HCT116 (cell line): ENCODE results near the gene WDR72. TPM values are rescaled to one million over a fixed set of nuclear protein-coding genes. Genes with fewer than 3 reads are reported as not detected.

Experiments
- ATAC-seq: fragments of 200-7000 bp; cut with Tn5 transposase; 2 replicates; pipeline ENCODE4 v1.9.1; 2020; ENCODE audit warnings: mild to moderate bottlenecking, moderate library complexity
- BruUV-seq: library from RNA; stranded (reverse); fragments of 400-500 nt; replicated peaks from 2 replicates; lab custom pipeline; 2021; lab: Mats Ljungman, UMichigan
- CTCF ChIA-PET: fragments of 300-600 bp; sonication (Branson Sonifier 250); formaldehyde crosslinking; loops from one replicate; lab custom pipeline; 2021; ENCODE audit warnings: antibody characterized with exemption; lab: Charles Lee
- POLR2A ChIA-PET: fragments of 300-600, 350-600 bp; sonication (Branson Sonifier 250); formaldehyde crosslinking; loops from one replicate; lab custom pipeline; 2021; ENCODE audit warnings: antibody characterized with exemption; lab: Charles Lee
- RAD21 ChIA-PET, 2 experiments: fragments of 300-600 bp; sonication (Branson Sonifier 250); formaldehyde crosslinking; loops; one replicate each; lab custom pipeline; 2023; ENCODE audit warnings: low total read pairs in 2 of 2; ENCODE audit not compliant: uncharacterized antibody in 2 of 2, unreplicated experiment in 2 of 2, low non-redundant PET in 1 of 2; lab: Charles Lee
- DNase-seq: peaks from one replicate; pipeline ENCODE4 v3.0.0-alpha.2; 2010; ENCODE audit warnings: low read depth, low spot score
- H2AFZ ChIP-seq: fragments of 200-600 bp; shearing (Covaris generic), sonication (generic); 2 replicates; pipeline ENCODE4 v1.6.1; 2017; ENCODE audit warnings: low read depth, mixed run types, mixed read lengths, antibody characterized with exemption, low read length; ENCODE audit not compliant: poor library complexity, severe bottlenecking
- H3K27ac ChIP-seq: 2 replicates; pipeline ENCODE4 v1.5.1; 2012; ENCODE audit warnings: low read depth, low read length
- H3K27me3 ChIP-seq: fragments of 200-600 bp; sonication (generic); 2 replicates; pipeline ENCODE4 v1.6.1; 2016; ENCODE audit warnings: mixed run types, low read length, mixed read lengths; ENCODE audit not compliant: insufficient read depth
- H3K36me3 ChIP-seq, 2 experiments: fragments of 200-500 bp in 1 of 2; fragments of 200-600 bp in 1 of 2; sonication (Bioruptor generic) in 1 of 2; sonication (generic) in 1 of 2; 2 replicates each; pipeline versions ENCODE4 v1.5.1 to v1.6.1; 2014 to 2016; ENCODE audit warnings: low read length in 2 of 2, inconsistent platforms in 1 of 2, mixed read lengths in 1 of 2, mixed run types in 1 of 2; ENCODE audit not compliant: insufficient read depth in 2 of 2, control insufficient read depth in 1 of 2
- H3K4me1 ChIP-seq, 2 experiments: fragments of 200-600 bp in 1 of 2; sonication (generic) in 1 of 2; 2 replicates each; pipeline versions ENCODE4 v1.5.1 to v1.6.1; 2012 to 2017; ENCODE audit warnings: low read length in 2 of 2, inconsistent platforms in 1 of 2, mild to moderate bottlenecking in 1 of 2, mixed read lengths in 1 of 2, mixed run types in 1 of 2, moderate library complexity in 1 of 2; ENCODE audit not compliant: insufficient read depth in 2 of 2, control insufficient read depth in 1 of 2
- H3K4me2 ChIP-seq: fragments of 200-600 bp; sonication (generic); 2 replicates; pipeline ENCODE4 v1.6.1; 2017; ENCODE audit warnings: mixed run types, low read length, mixed read lengths
- H3K4me3 ChIP-seq, 2 experiments: fragments of 200-600 bp in 1 of 2; sonication (generic) in 1 of 2; replicated peaks in 1 of 2; 2 replicates each; pipeline ENCODE4 v1.5.1; 2011 to 2016; ENCODE audit warnings: low read length in 2 of 2, control low read depth in 1 of 2, low read depth in 1 of 2, mild to moderate bottlenecking in 1 of 2, mixed read lengths in 1 of 2, mixed run types in 1 of 2
- H3K79me2 ChIP-seq: fragments of 200-600 bp; sonication (generic); 2 replicates; pipeline ENCODE4 v1.6.1; 2017; ENCODE audit warnings: mild to moderate bottlenecking, mixed run types, low read length, moderate library complexity, mixed read lengths; ENCODE audit not compliant: insufficient read depth
- H3K9ac ChIP-seq: fragments of 200-600 bp; sonication (generic); 2 replicates; pipeline ENCODE4 v1.6.1; 2016; ENCODE audit warnings: low read length, mixed read lengths
- H3K9me2 ChIP-seq: fragments of 200-600 bp; sonication (generic), shearing (Covaris generic); 2 replicates; pipeline ENCODE4 v1.6.1; 2017; ENCODE audit warnings: mixed run types, mild to moderate bottlenecking, moderate library complexity; ENCODE audit not compliant: insufficient read depth
- H3K9me3 ChIP-seq, 2 experiments: fragments of 200-500 bp in 1 of 2; fragments of 200-600 bp in 1 of 2; sonication (Bioruptor generic) in 1 of 2; sonication (generic) in 1 of 2; 2 replicates each; pipeline ENCODE4 v1.6.1; 2014 to 2017; ENCODE audit warnings: low read length in 2 of 2, mixed read lengths in 2 of 2, inconsistent platforms in 1 of 2, low read depth in 1 of 2, mild to moderate bottlenecking in 1 of 2, mixed run types in 1 of 2, moderate library complexity in 1 of 2; ENCODE audit not compliant: control insufficient read depth in 1 of 2, insufficient read depth in 1 of 2
- H4K20me1 ChIP-seq: fragments of 200-600 bp; sonication (generic), shearing (Covaris generic); 2 replicates; pipeline ENCODE4 v1.6.1; 2017; ENCODE audit warnings: mixed run types, mild to moderate bottlenecking, moderate library complexity; ENCODE audit not compliant: insufficient read depth
- ELF1 ChIP-seq: IDR thresholded peaks from 2 replicates; pipeline ENCODE4 v1.6.1; 2012; ENCODE audit warnings: low read depth, borderline replicate concordance
- FOSL1 ChIP-seq: IDR thresholded peaks from 2 replicates; pipeline ENCODE4 v1.6.1; 2012; ENCODE audit warnings: low read depth
- MAX ChIP-seq: IDR thresholded peaks from 2 replicates; pipeline ENCODE4 v1.6.1; 2012
- POLR2AphosphoS5 ChIP-seq: IDR thresholded peaks from 2 replicates; pipeline ENCODE4 v1.6.1; 2011; ENCODE audit warnings: mild to moderate bottlenecking, low read depth, low read length, moderate library complexity
- RAD21 ChIP-seq: IDR thresholded peaks from 2 replicates; pipeline ENCODE4 v1.6.1; 2012; ENCODE audit warnings: low read depth, mild to moderate bottlenecking
- REST ChIP-seq: IDR thresholded peaks from 2 replicates; pipeline ENCODE4 v1.6.1; 2012; ENCODE audit warnings: low read depth
- SIN3A ChIP-seq: IDR thresholded peaks from 2 replicates; pipeline ENCODE4 v1.6.1; 2012; ENCODE audit warnings: low read depth
- TCF7L2 ChIP-seq: IDR thresholded peaks from 2 replicates; pipeline ENCODE4 v1.7.0; 2011; ENCODE audit warnings: borderline replicate concordance, inconsistent platforms; ENCODE audit not compliant: insufficient read depth, insufficient read length; ENCODE audit errors: extremely low read depth
- ZBTB33 ChIP-seq: IDR thresholded peaks from 2 replicates; pipeline ENCODE4 v1.6.1; 2011; ENCODE audit warnings: mild to moderate bottlenecking, low read length, moderate library complexity; ENCODE audit not compliant: insufficient replicate concordance; ENCODE audit errors: extremely low read depth
- ZNF274 ChIP-seq: fragments of 200-500 bp; sonication (Bioruptor generic); IDR thresholded peaks from 2 replicates; pipeline ENCODE4 v1.6.1; 2014; ENCODE audit warnings: mild to moderate bottlenecking, low read depth, low read length, inconsistent platforms
- intact Hi-C: fragments of 100-400 bp; cut with micrococcal nuclease; formaldehyde crosslinking; loops from 2 replicates; pipeline ENCODE4 v1.10.0; 2022
- total RNA-seq: library from RNA; stranded (reverse); gene quantifications from one replicate; pipeline ENCODE4 v1.2.1, GENCODE V29; 2021; ENCODE audit not compliant: unreplicated experiment

The WDR72 gene
- total RNA-seq, 1 experiment from 2014 or later: 5.8 TPM

GRCh38 chr15:53564647-53565046 is 194.8 kb downstream of the WDR72 start (continued):
- TF ChIP-seq SIN3A (no peak), RAD21 (no peak), ZNF274 (no peak), REST (no peak), TCF7L2 (no peak), FOSL1 (no peak), ELF1 (no peak)

GRCh38 chr15:53563627-53564026 is 195.8 kb downstream of the WDR72 start:
- Histone ChIP-seq H3K9me2 (no peaks in the 10 kb centered on the region), H3K4me2 (no peak overlapping the region), H3K79me2 (no peaks in the 10 kb centered on the region), H3K4me1 (0 out of 4 replicates have a peak, but pooled peaks cover 0 to 2% of the 10 kb centered on the region in 2 experiments), H3K9ac (no peak overlapping the region), H2AFZ (no peak overlapping the region), H3K9me3 (no peaks in the 10 kb centered on the region), H3K27ac (no peak overlapping the region), H4K20me1 (no peaks in the 10 kb centered on the region), H3K36me3 (no peaks in the 10 kb centered on the region), H3K27me3 (no peaks in the 10 kb centered on the region; the same call in 1 of the 2 replicates), H3K4me3 (no peak overlapping the region)
- intact Hi-C loops: no loop called here
- RAD21 ChIA-PET: no interaction called here
- POLR2A ChIA-PET: no interaction called here
- BruUV-seq: no TSS peak
- no peak for TF ChIP-seq MAX
- TF ChIP-seq POLR2AphosphoS5: no peak
- TF ChIP-seq ZBTB33: no peak
- TF ChIP-seq ZNF274: no peak
- CTCF ChIA-PET: no interaction called here
- ATAC-seq: no peak
- no peak for DNase-seq
